Iris pigment epithelial cell (primary cell): ENCODE measurements around the gene GYPC.
A peak's percentile ranks its signal among the peaks of the same experiment; 100 is the strongest.

Source experiments
- DNase-seq: peaks from one replicate; pipeline ENCODE4 v3.0.0-alpha.2; 2011; ENCODE audit warnings: low read depth

The GYPC gene

DNA sequence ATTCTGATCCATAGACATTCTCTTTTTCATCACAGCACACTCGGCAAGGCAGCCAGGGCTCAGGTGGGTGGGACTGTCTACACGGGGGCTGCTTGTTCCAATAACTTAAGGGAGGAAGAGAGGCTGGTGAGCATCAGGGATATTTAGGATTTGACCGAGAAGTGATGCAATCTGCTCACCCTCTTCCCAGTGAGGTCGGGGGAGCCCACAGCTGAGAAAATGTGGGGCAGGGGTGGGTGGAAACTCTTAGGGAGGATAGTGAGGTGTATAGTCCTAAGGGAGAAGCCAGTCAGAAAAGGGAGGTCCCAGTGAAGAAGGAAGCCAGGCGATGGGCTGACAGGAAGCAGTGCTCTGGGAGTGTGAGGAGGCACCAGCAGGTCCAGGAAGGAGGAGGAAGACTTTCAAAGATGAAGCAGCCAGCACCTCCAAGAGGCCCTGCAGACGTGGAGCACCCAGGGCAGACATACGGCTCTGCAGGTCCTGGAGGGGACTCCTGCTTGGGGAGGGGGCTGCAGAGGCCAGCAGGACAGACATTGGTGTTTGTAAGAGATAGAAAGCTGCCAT, 76.8 kb downstream of the GYPC start:
- DNase-seq: no peak

DNA sequence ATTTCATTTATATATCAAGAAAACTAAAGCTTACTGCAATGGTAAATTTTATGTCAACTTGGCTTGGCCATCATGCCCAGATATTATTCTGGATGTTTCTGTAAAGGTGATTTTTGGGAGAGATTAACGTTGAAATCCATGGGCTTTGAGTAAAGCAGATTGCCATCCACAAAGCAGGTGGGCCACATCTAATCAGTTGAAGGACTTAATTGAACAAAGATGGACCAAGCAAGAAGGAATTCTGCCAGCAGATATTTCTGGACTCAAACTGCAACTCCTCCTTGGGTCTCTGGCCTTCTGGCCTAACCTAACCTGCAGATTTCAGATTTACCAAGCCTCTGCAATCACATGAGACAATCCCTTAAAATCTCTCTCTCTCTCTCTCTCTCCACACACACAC, 77.8 kb downstream of the GYPC start:
- no peak for DNase-seq

DNA sequence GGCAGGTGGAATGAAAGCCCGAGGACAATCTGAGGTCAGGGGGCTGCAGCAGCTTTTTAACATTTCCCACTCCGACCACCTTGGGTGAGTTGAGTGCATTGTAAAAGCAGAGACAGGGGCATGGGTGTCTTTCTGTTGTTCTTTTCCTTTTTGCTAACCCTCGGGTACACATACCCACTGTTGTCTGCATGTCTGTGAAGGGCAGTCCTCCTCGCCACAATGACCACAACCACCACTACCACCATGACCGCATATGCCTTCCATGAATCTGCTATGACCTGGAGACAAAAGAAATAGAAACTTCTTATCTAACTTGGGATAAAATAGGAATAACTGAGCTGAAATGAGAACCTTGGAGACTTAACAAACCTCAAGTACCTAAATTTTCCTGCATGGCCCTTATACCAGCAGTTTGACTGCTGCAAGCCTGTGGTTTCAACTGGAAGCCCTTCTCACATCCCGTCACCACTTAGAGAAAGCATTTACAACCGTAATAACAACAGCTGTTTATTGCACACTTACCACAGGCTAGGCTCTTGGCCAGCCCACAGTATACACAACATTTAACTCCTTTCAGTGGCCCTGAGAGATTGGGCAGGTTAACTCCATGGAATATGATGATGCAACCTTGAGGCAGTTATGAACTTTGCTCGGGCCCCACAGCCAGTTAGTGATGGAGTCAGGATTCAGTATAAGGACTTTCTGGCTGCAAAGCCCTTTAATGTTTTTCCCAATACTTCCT, 80.3 kb downstream of the GYPC start:
- peak; percentile 4 for DNase-seq

DNA sequence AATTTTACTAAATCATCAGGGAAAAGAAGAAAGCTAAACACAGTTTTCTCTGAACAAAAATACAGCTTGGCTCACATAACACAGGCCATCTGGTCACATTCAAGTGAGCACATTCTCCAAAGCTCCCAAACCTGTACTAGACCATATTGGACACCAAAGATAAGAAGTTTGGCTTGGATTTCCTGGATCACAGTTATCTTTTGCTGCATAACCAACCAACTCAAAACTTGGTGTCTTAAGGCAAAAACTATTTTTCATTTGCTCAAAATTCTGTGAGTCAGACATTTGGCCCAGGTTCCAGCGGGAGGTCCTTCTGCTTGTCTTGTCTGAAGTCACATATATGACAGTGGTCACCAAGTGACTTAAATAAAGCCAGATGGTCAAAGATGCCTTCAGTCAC, 83.2 kb downstream of the GYPC start:
- DNase-seq: no peak

DNA sequence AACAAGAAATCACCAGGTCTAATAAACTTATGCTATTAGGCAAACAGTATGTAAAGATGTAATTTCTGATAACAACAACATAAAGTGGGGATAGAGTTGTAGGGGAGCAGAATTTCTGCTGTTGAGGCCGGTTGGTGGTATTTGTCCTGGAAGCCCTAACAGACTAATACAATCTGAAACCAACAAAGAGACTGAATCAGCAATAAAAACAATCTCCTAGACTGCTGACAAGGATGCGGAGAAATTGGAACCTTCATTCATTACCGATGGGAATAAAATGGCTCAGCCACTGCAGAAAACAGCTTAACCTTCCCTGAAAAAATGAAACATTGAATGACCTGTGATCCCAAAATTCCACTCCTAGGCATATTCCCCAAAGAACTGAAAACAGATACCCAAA, 88.7 kb downstream of the GYPC start:
- no peak for DNase-seq
